ENCODE measurements around the gene FGF12.

DNA sequence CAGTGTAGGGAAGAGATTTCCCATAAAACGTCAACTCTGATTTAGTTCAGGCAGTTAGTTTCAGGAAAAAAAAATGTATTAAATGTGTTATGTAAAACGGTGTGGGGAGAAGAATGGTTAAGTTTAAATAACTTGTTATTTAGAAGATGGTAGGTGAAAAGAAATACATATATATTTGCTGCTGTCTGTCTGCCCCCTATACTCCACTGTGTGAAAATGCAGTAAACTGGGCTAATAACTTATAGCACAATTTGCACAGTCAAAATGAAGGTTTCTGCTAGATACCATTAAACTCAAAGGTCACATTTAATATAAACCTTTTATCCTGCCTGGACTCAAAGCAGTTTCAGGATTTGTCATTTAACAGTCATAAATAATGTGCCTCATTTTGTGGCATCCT is 515.0 kb downstream of the FGF12 start:
- no peak for TF ChIP-seq EZH2phosphoT487 (IDR thresholded peaks at IDR 0.05; ENCODE audit: borderline replicate concordance, low read depth, low read length)
- TF ChIP-seq, protein P1, sequence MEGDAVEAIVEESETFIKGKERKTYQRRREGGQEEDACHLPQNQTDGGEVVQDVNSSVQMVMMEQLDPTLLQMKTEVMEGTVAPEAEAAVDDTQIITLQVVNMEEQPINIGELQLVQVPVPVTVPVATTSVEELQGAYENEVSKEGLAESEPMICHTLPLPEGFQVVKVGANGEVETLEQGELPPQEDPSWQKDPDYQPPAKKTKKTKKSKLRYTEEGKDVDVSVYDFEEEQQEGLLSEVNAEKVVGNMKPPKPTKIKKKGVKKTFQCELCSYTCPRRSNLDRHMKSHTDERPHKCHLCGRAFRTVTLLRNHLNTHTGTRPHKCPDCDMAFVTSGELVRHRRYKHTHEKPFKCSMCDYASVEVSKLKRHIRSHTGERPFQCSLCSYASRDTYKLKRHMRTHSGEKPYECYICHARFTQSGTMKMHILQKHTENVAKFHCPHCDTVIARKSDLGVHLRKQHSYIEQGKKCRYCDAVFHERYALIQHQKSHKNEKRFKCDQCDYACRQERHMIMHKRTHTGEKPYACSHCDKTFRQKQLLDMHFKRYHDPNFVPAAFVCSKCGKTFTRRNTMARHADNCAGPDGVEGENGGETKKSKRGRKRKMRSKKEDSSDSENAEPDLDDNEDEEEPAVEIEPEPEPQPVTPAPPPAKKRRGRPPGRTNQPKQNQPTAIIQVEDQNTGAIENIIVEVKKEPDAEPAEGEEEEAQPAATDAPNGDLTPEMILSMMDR (conservative IDR thresholded peaks at IDR 0.05; ENCODE audit: low read length): peak; percentile 77

All from OCI-LY7 (cell line).